Subcutaneous abdominal adipose tissue (tissue), 5 donors: ENCODE measurements around the gene TBC1D2B.

Experiments
- H3K27ac ChIP-seq: one replicate; pipeline ENCODE4 v1.7.0; 2013; ENCODE audit warnings: low read depth, mild to moderate bottlenecking, inconsistent platforms, low read length, moderate library complexity
- H3K27me3 ChIP-seq, 5 donors: one replicate each; pipeline ENCODE4 v1.7.0; 2013; ENCODE audit warnings: low read length in 5 of 5, inconsistent platforms in 1 of 5; ENCODE audit not compliant: control insufficient read depth in 5 of 5, insufficient read depth in 4 of 5
- H3K36me3 ChIP-seq, 5 donors: one replicate each; pipeline ENCODE4 v1.7.0; 2013; ENCODE audit warnings: low read length in 5 of 5; ENCODE audit not compliant: control insufficient read depth in 5 of 5, insufficient read depth in 5 of 5
- H3K4me1 ChIP-seq, 5 donors: one replicate each; pipeline ENCODE4 v1.7.0; 2013; ENCODE audit warnings: low read length in 5 of 5, mild to moderate bottlenecking in 3 of 5, moderate library complexity in 1 of 5; ENCODE audit not compliant: control insufficient read depth in 5 of 5, insufficient read depth in 5 of 5
- H3K4me3 ChIP-seq, 5 donors: one replicate each; pipeline ENCODE4 v1.7.0; 2013; ENCODE audit warnings: low read length in 5 of 5, low read depth in 1 of 5
- H3K9ac ChIP-seq, 5 donors: one replicate each; pipeline ENCODE4 v1.7.0; 2013; ENCODE audit warnings: low read length in 5 of 5, mild to moderate bottlenecking in 4 of 5, moderate library complexity in 3 of 5
- H3K9me3 ChIP-seq, 5 donors: one replicate each; pipeline ENCODE4 v1.7.0; 2013; ENCODE audit warnings: low read length in 5 of 5; ENCODE audit not compliant: control insufficient read depth in 5 of 5
- donor health status: healthy.
- donor health status: healthy.
- donor health status: healthy.
- donor health status: healthy.
- donor health status: healthy.

Gene TBC1D2B

DNA sequence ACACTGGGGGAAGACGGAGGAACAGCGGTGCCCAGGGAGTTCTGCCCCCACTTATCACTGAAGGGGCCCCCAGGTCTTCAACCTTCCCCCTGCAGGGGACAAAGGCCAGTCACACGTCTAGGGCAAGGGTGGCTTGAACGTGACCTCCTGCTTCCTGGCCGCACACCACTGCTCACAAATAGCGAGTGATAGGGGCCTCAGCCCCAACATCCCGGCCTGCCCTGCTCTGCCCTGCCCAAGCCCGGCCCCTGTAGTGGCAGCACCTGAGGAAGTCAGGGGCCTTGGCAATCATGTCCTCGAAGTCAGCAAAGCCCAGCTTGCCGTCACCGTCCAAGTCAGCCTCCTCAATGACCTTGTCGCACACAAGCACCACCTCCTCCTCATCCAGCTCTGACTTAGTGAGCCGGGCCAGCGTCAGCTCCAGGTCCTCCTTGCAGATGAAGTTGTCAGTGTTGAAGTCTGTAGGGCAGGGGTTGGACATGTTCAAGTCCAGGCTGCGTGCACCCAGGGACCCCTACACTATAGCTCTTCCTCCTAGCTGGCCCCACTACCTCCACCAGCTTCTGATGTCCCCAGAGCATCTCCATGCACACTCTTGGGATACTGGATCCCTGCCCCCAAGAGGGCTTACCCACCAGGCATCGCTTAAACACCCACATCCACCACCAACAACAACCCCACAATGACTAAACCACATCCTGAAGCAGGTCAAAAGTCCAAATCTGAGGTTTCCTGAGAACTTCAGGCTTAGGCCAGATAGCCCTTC is 28.1 kb upstream of the TBC1D2B start:
- peaks cover 0 to 19% (median 15%) of the 10 kb centered on the region in 5 donors for H3K4me1 ChIP-seq

DNA sequence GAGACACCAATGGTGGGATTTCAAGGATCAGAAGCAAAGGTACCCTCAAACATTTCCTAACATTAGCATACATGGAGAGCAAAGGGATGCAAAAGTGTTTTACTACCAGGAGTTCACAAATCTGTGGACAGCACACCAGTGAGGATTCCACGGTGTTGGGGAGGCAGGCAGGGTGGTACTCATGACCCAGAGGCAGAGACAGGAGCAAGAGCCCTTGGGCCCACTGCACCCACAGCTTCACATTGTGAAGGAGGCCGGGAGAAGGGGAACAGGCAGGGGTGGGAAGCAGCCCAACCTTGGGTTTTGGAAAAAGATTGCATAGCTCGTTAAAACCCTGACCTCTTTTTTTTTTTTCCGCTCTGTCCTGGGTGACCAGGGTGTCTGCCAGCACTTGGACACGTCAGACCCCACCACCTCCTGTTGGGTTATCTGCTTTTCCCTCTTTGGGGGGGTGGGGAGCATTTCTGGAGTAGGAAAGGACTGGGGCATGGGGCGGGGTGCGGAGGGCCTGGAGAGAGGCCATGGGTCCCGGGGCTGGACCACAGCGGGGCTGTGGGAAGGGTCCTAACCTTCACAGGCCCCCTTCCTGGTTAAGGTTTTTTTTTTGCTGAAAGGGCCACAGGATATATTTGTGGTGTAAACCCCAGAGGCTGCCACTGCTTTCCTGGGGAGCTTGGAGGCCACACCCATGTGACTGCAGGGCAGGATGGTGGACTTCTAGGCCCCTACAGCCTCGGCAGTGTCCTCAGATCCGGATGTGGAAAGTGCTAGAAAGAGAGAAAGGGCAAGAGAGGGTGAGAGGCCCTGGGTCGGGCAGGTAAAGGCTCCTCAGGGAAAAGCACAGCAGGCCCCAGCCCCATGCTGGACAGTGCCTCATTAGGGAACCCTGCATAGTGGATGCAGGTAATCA is 27.3 kb upstream of the TBC1D2B start:
- Histone ChIP-seq H3K36me3 (no peaks in the 10 kb centered on the region), H3K4me1 (peaks cover 0 to 19% (median 15%) of the 10 kb centered on the region in 5 donors), H3K4me3 (no peak overlapping the region), H3K9ac (peak overlapping the region in 1 of 5 donors; percentile 0), H3K27me3 (no peaks in the 10 kb centered on the region), H3K27ac (no peak overlapping the region), H3K9me3 (no peaks in the 10 kb centered on the region)

More for the DNA sequence above, 28.1 kb upstream of the TBC1D2B start:
- H3K27me3 ChIP-seq, result no peaks in the 10 kb centered on the region
- no peak overlapping the region for H3K27ac ChIP-seq
- no peak overlapping the region for H3K9ac ChIP-seq
- no peak overlapping the region for H3K4me3 ChIP-seq
- no peaks in the 10 kb centered on the region for H3K36me3 ChIP-seq
- H3K9me3 ChIP-seq, result no peaks in the 10 kb centered on the region

DNA sequence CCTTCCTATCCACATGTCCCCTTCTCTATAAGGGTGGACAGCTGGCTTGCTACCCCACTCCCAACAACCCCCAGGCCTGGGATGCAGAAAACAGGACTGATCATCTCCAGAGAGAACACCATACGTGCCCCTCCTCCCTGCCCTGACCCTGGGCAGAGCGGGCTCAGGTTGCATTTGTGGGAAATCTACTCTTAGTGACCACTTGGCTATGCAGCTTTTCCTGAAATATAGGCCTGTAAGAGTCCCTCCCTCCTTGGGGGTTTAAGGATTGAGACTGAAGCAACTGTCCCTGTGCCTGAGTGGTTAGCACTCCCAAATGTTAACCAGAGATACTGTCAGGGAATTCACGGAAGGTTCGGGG is 26.6 kb upstream of the TBC1D2B start:
- Histone ChIP-seq H3K9ac (peak overlapping the region in 1 of 5 donors; percentile 0), H3K27ac (no peak overlapping the region), H3K36me3 (no peaks in the 10 kb centered on the region), H3K9me3 (no peaks in the 10 kb centered on the region), H3K4me3 (no peak overlapping the region), H3K4me1 (peaks cover 0 to 19% (median 15%) of the 10 kb centered on the region in 5 donors), H3K27me3 (no peaks in the 10 kb centered on the region)

DNA sequence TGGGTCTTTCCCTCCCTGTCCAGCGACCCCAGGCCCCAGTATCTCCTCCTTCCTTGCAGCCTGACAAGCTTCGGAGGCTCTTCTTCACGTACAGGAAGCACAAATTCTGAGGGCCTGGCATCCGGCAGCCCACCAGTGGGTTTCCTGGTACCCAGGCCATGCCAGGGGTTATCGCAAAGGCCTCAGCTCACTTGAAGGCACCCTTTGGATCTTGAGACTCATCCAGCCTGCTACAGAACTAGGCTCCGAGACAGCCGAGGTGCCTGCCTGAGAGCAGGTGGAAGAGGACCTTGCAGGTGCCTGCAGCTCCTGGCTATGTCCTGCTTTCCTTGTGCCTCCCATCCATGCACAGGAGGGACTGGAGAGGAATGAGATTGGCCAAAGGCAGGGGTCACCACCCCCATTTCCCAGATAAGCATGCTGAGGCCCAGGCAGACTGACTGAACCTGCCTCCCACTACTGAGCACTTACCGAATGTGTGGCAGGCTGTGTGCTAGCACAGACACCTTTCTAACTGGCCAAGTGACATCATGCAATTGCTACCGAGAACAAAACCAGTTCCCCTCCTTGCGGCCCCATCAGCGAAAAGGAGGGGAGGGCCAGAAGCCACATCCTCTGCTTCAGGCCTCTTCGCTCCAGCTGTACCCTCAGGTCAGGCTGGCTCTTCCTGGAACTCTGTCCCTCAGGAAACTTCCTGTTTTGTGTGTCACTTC is 26.1 kb upstream of the TBC1D2B start:
- Histone ChIP-seq H3K4me1 (peaks cover 0 to 19% (median 15%) of the 10 kb centered on the region in 5 donors), H3K27me3 (no peaks in the 10 kb centered on the region), H3K36me3 (no peaks in the 10 kb centered on the region), H3K27ac (no peak overlapping the region), H3K9me3 (no peaks in the 10 kb centered on the region), H3K4me3 (no peak overlapping the region), H3K9ac (peak overlapping the region in 1 of 5 donors; percentile 43)

DNA sequence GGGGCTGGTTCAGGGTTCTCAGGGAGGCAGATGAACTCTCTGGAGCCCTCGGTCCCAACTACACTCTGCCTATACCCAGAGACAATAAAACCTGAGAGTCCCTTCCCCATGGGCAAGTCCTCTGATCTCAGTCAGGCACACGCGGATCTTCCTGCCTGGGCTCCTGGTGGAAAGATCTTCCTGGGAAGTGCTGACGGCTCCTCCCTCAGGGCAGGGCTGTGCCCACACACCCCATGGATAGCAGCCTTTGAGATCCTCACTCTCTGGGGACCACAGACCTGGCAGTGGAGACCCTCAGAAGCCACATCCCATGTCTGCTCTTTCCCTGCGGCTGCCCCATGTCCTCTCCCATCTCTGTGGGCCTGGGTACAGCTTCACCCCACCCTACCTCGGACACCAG is 25.2 kb upstream of the TBC1D2B start:
- no peak overlapping the region for H3K9ac ChIP-seq
- H3K9me3 ChIP-seq, result no peaks in the 10 kb centered on the region
- peaks cover 0 to 17% (median 12%) of the 10 kb centered on the region in 5 donors for H3K4me1 ChIP-seq
- no peak overlapping the region for H3K4me3 ChIP-seq
- H3K27ac ChIP-seq, result no peak overlapping the region
- H3K27me3 ChIP-seq, result no peaks in the 10 kb centered on the region
- no peaks in the 10 kb centered on the region for H3K36me3 ChIP-seq

DNA sequence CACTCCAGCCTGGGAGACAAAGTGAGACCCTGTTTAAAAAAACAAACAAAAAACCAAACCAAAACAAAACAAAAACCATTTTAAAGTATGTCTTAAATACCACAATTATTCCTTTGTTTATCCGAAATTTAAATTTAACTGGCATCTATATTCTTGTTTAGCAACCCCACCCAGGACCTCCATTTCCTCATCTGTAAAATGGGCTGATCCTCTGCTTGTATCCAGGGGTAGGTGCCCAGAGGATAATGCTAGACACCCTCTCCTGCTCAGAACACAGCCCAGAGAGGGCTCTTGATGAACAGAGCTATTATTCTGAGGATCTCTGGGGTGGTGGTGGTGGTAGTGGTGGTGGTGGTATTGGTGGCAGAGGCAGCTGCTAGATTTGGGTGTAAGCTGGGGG is 24.7 kb upstream of the TBC1D2B start:
- Histone ChIP-seq H3K27me3 (no peaks in the 10 kb centered on the region), H3K4me1 (peaks cover 0 to 17% (median 12%) of the 10 kb centered on the region in 5 donors), H3K36me3 (no peaks in the 10 kb centered on the region), H3K9me3 (no peaks in the 10 kb centered on the region), H3K4me3 (no peak overlapping the region), H3K9ac (no peak overlapping the region), H3K27ac (no peak overlapping the region)

DNA sequence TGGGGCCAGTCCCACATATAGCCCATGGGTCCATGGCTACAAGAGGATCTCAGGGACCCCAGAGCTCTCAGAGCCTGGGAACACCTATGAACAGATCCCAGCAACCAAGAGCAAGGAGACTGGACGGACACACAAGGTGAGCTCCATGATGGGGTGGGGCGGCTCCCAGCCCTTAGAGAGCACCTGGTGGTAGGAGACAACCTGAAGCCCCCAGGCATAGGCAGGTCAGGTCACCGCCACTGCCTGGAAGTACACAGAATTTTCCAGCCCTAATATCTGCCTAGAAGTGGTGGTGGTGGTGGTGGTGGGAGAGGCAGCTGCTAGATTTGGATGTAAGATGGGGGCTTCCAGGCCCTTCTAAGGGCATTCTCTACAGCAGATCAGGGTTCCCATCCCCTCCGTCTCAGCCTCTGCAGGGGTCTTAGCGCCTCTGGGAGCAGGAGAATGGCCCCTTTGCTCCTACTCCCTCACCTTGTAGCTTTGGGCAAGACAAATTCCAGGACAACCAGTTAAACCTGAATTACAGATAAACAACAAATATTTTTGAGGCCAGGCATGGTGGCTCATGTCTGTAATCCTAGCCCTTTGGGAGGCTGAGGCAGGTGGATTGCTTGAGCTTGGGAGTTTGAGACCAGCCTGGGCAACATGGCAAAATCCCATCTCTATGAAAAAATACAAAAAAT is 24.1 kb upstream of the TBC1D2B start:
- H3K27me3 ChIP-seq, result no peaks in the 10 kb centered on the region
- H3K4me3 ChIP-seq, result no peak overlapping the region
- H3K9me3 ChIP-seq, result no peaks in the 10 kb centered on the region
- H3K9ac ChIP-seq, result no peak overlapping the region
- no peaks in the 10 kb centered on the region for H3K36me3 ChIP-seq
- peaks cover 0 to 17% (median 12%) of the 10 kb centered on the region in 5 donors for H3K4me1 ChIP-seq
- no peak overlapping the region for H3K27ac ChIP-seq

DNA sequence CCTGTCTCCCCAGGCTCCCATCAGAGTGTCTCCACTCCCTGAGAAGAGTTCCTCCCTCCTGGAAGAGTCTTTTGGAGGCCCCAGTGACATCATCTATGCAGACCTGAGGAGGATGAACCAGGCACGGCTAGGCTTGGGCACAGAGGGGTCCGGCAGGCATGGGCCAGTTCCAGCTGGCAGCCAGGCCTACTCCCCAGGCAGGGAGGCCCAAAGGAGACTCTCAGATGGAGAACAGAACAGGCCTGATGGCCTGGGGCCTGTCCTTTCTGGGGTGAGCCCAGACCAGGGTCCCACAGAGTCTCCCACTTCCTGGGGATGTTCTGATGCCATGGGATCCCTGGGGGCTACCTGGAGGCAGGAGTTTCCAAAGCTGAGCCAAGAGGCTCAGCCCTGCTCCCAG is 23.4 kb upstream of the TBC1D2B start:
- Histone ChIP-seq H3K9ac (no peak overlapping the region), H3K4me3 (no peak overlapping the region), H3K27me3 (no peaks in the 10 kb centered on the region), H3K9me3 (no peaks in the 10 kb centered on the region), H3K4me1 (peaks cover 0 to 17% (median 12%) of the 10 kb centered on the region in 5 donors), H3K27ac (no peak overlapping the region), H3K36me3 (no peaks in the 10 kb centered on the region)

DNA sequence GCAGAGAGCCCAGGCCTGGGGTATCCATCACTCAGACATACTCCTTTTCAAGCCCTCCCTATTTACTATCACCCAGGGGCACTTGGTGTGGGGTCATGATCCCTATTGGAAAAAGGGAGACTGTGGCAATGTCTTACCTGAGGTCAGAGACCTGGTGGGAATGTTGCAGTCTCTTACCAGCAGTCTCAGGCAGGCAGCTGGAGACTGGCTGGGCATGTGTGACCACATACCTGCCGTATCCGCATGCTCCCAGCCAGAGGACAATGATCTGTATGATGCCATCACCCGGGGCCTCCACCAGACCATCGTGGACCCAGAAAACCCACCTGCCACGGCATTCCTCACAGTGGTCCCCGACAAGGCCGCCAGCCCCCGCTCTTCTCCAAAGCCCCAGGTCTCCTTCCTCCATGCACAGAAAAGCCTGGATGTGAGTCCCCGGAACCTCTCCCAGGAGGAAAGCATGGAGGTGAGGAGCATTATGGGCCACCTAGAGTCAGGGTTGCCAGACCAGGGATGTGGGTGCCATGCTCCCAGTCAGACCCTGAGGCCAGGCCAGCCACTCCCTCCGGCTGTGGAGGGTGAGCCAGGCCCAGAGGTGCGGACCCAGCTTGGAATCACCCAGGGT is 20.7 kb upstream of the TBC1D2B start:
- H3K27ac ChIP-seq, result no peak overlapping the region
- no peaks in the 10 kb centered on the region for H3K36me3 ChIP-seq
- no peaks in the 10 kb centered on the region for H3K27me3 ChIP-seq
- H3K9me3 ChIP-seq, result no peaks in the 10 kb centered on the region
- H3K9ac ChIP-seq, result no peak overlapping the region
- H3K4me3 ChIP-seq, result no peak overlapping the region
- peaks cover 0 to 8% (median 3%) of the 10 kb centered on the region in 5 donors for H3K4me1 ChIP-seq
